ENCODE results near the gene PITPNM3. TPM values are rescaled to one million over a fixed set of nuclear protein-coding genes. Genes with fewer than 3 reads are reported as not detected.

PITPNM3 gene
- total and polyA plus RNA-seq, 2 donors (not counting 1 experiment from before 2014, with no cell fraction given), result 0.99 to 1.1 TPM

DNA sequence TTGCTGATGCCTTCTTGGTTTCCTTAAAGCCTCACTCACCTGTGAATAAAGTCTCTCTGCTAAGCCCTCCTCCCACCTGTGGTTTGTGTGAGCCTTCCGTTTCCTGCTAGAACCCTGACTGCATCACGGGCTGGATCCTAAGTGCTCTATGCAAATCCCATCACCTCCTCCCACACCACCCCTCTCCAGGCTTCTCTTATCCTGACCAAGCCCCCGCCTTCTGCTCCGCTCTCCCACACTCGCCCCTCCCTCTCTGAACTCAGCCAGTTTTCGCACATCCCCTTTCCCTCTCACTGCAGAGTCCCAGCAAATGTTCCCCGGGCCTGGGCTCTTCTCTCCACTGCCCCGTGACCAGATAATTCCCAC is 60.3 kb downstream of the PITPNM3 start:
- no peak overlapping the region for H3K4me2 ChIP-seq (ENCODE audit: extremely low read depth, insufficient read depth, low read length)
- no peaks in the 10 kb centered on the region for H3K36me3 ChIP-seq (ENCODE audit: control insufficient read depth, insufficient read depth, low read length)
- no peak overlapping the region for H3K27ac ChIP-seq (ENCODE audit: insufficient read depth, low read length)
- H3K27me3 ChIP-seq (ENCODE audit: control insufficient read depth, insufficient read depth, low read length), result peaks cover 16% of the 10 kb centered on the region
- H3K4me1 ChIP-seq (ENCODE audit: control insufficient read depth, extremely low read depth, insufficient read depth, low read length), result no peaks in the 10 kb centered on the region
- H3K79me2 ChIP-seq (ENCODE audit: control insufficient read depth, insufficient read depth, low read length), result no peaks in the 10 kb centered on the region
- no peak overlapping the region for H3K9ac ChIP-seq (ENCODE audit: insufficient read depth, low read length)
- no peak for DNase-seq (ENCODE audit: low read depth in 2 of 2)
- no peaks in the 10 kb centered on the region for H3K9me3 ChIP-seq (ENCODE audit: control insufficient read depth, insufficient read depth, low read depth, low read length)
- H4K20me1 ChIP-seq (ENCODE audit: control insufficient read depth, extremely low read depth, insufficient read depth, low read length), result no peaks in the 10 kb centered on the region
- no peak overlapping the region for H2AFZ ChIP-seq (ENCODE audit: low read length)
- TF ChIP-seq, protein P1, sequence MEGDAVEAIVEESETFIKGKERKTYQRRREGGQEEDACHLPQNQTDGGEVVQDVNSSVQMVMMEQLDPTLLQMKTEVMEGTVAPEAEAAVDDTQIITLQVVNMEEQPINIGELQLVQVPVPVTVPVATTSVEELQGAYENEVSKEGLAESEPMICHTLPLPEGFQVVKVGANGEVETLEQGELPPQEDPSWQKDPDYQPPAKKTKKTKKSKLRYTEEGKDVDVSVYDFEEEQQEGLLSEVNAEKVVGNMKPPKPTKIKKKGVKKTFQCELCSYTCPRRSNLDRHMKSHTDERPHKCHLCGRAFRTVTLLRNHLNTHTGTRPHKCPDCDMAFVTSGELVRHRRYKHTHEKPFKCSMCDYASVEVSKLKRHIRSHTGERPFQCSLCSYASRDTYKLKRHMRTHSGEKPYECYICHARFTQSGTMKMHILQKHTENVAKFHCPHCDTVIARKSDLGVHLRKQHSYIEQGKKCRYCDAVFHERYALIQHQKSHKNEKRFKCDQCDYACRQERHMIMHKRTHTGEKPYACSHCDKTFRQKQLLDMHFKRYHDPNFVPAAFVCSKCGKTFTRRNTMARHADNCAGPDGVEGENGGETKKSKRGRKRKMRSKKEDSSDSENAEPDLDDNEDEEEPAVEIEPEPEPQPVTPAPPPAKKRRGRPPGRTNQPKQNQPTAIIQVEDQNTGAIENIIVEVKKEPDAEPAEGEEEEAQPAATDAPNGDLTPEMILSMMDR (conservative IDR thresholded peaks at IDR 0.05 in 1 of 2, IDR thresholded peaks at IDR 0.05 in 1 of 2; ENCODE audit: low read depth in 1 of 2, low read length in 2 of 2), result no peak
- TF ChIP-seq EZH2 (IDR thresholded peaks at IDR 0.05; ENCODE audit: low read length, missing control alignments), result no peak
- H3K4me3 ChIP-seq (replicated peaks in 1 of 4; ENCODE audit: control extremely low read depth in 1 of 4, insufficient read depth in 1 of 4, low read depth in 3 of 4, low read length in 4 of 4), result no peak overlapping the region

- Histone ChIP-seq H2AFZ (ENCODE audit: low read length) (no peak overlapping the region), H3K79me2 (ENCODE audit: control insufficient read depth, insufficient read depth, low read length) (no peaks in the 10 kb centered on the region), H3K27ac (ENCODE audit: insufficient read depth, low read length) (no peak overlapping the region), H3K36me3 (ENCODE audit: control insufficient read depth, insufficient read depth, low read length) (no peaks in the 10 kb centered on the region), H3K4me1 (ENCODE audit: control insufficient read depth, extremely low read depth, insufficient read depth, low read length) (no peaks in the 10 kb centered on the region), H3K9me3 (ENCODE audit: control insufficient read depth, insufficient read depth, low read depth, low read length) (no peaks in the 10 kb centered on the region), H3K27me3 (ENCODE audit: control insufficient read depth, insufficient read depth, low read length) (peaks cover 16% of the 10 kb centered on the region), H4K20me1 (ENCODE audit: control insufficient read depth, extremely low read depth, insufficient read depth, low read length) (no peaks in the 10 kb centered on the region), H3K9ac (ENCODE audit: insufficient read depth, low read length) (no peak overlapping the region), H3K4me2 (ENCODE audit: extremely low read depth, insufficient read depth, low read length) (no peak overlapping the region), H3K4me3 (replicated peaks in 1 of 4; ENCODE audit: control extremely low read depth in 1 of 4, insufficient read depth in 1 of 4, low read depth in 3 of 4, low read length in 4 of 4) (no peak overlapping the region)
- no peak for DNase-seq (ENCODE audit: low read depth in 2 of 2)
- no peak for TF ChIP-seq EZH2 (IDR thresholded peaks at IDR 0.05; ENCODE audit: low read length, missing control alignments)
- TF ChIP-seq, protein P1 (conservative IDR thresholded peaks at IDR 0.05 in 1 of 2, IDR thresholded peaks at IDR 0.05 in 1 of 2; ENCODE audit: low read depth in 1 of 2, low read length in 2 of 2), result no peak
Measured at GRCh38 chr17:6495450-6496115, 60.8 kb downstream of the PITPNM3 start.

GRCh38 chr17:6494239-6494941 is 62.0 kb downstream of the PITPNM3 start:
- Histone ChIP-seq H4K20me1 (ENCODE audit: control insufficient read depth, extremely low read depth, insufficient read depth, low read length) (no peaks in the 10 kb centered on the region), H3K9ac (ENCODE audit: insufficient read depth, low read length) (no peak overlapping the region), H3K27me3 (ENCODE audit: control insufficient read depth, insufficient read depth, low read length) (peaks cover 16% of the 10 kb centered on the region), H3K4me1 (ENCODE audit: control insufficient read depth, extremely low read depth, insufficient read depth, low read length) (no peaks in the 10 kb centered on the region), H3K79me2 (ENCODE audit: control insufficient read depth, insufficient read depth, low read length) (no peaks in the 10 kb centered on the region), H3K27ac (ENCODE audit: insufficient read depth, low read length) (no peak overlapping the region), H3K4me3 (replicated peaks in 1 of 4; ENCODE audit: control extremely low read depth in 1 of 4, insufficient read depth in 1 of 4, low read depth in 3 of 4, low read length in 4 of 4) (no peak overlapping the region), H3K9me3 (ENCODE audit: control insufficient read depth, insufficient read depth, low read depth, low read length) (no peaks in the 10 kb centered on the region), H3K4me2 (ENCODE audit: extremely low read depth, insufficient read depth, low read length) (no peak overlapping the region), H3K36me3 (ENCODE audit: control insufficient read depth, insufficient read depth, low read length) (no peaks in the 10 kb centered on the region), H2AFZ (ENCODE audit: low read length) (no peak overlapping the region)
- peak in 1 of 2 donors; percentile 62 for DNase-seq (ENCODE audit: low read depth in 2 of 2)
- TF ChIP-seq, protein P1 (conservative IDR thresholded peaks at IDR 0.05 in 1 of 2, IDR thresholded peaks at IDR 0.05 in 1 of 2; ENCODE audit: low read depth in 1 of 2, low read length in 2 of 2), result no peak
- no peak for TF ChIP-seq EZH2 (IDR thresholded peaks at IDR 0.05; ENCODE audit: low read length, missing control alignments)

Measured in fibroblast of lung (primary cell).